Activated naive CD4-positive, alpha-beta T cell treated with anti-CD3 and anti-CD28 coated beads, Interleukin-2, amount 50 U/mL, for 24 hours (primary cell): ENCODE results near the gene GAL3ST3.
A peak's percentile ranks its signal among the peaks of the same experiment; 100 is the strongest.
"Not testable (repeated sequence)": the region's sequence is repeated elsewhere in the genome, so short reads cannot be mapped to it uniquely, and the experiment has no call there.

ENCODE experiments used
- H3K27ac Mint-ChIP-seq: one replicate; pipeline ENCODE4 v1.8.0; 2021; ENCODE audit warnings: mild to moderate bottlenecking, mixed read lengths
- H3K27me3 Mint-ChIP-seq: one replicate; pipeline ENCODE4 v1.8.0; 2021; ENCODE audit warnings: mixed read lengths
- H3K36me3 Mint-ChIP-seq: one replicate; pipeline ENCODE4 v1.8.0; 2021; ENCODE audit warnings: mixed read lengths
- H3K4me1 Mint-ChIP-seq: one replicate; pipeline ENCODE4 v1.8.0; 2021; ENCODE audit warnings: mixed read lengths
- H3K4me3 Mint-ChIP-seq: one replicate; pipeline ENCODE4 v1.8.0; 2021; ENCODE audit warnings: mild to moderate bottlenecking, mixed read lengths
- H3K9me3 Mint-ChIP-seq: one replicate; pipeline ENCODE4 v1.8.0; 2021; ENCODE audit warnings: mixed read lengths

Gene GAL3ST3

GRCh38 chr11:66014804-66015453 is 34.0 kb downstream of the GAL3ST3 start:
- no peak overlapping the region for H3K27ac Mint-ChIP-seq
- H3K4me1 Mint-ChIP-seq: peaks cover 8% of the 10 kb centered on the region
- no peak overlapping the region for H3K4me3 Mint-ChIP-seq
- no peaks in the 10 kb centered on the region for H3K36me3 Mint-ChIP-seq
- peaks cover 2% of the 10 kb centered on the region for H3K27me3 Mint-ChIP-seq
- H3K9me3 Mint-ChIP-seq: no peaks in the 10 kb centered on the region

GRCh38 chr11:66013762-66014100 is 35.2 kb downstream of the GAL3ST3 start:
- no peaks in the 10 kb centered on the region for H3K9me3 Mint-ChIP-seq
- H3K27me3 Mint-ChIP-seq: peaks cover 2% of the 10 kb centered on the region
- H3K36me3 Mint-ChIP-seq: no peaks in the 10 kb centered on the region
- no peak overlapping the region for H3K4me3 Mint-ChIP-seq
- peaks cover 8% of the 10 kb centered on the region for H3K4me1 Mint-ChIP-seq
- no peak overlapping the region for H3K27ac Mint-ChIP-seq

GRCh38 chr11:66012946-66013761 is 35.8 kb downstream of the GAL3ST3 start:
- peaks cover 8% of the 10 kb centered on the region for H3K4me1 Mint-ChIP-seq
- no peak overlapping the region for H3K27ac Mint-ChIP-seq
- no peak overlapping the region for H3K4me3 Mint-ChIP-seq
- H3K27me3 Mint-ChIP-seq: peaks cover 2% of the 10 kb centered on the region
- no peaks in the 10 kb centered on the region for H3K9me3 Mint-ChIP-seq
- no peaks in the 10 kb centered on the region for H3K36me3 Mint-ChIP-seq

- no peak overlapping the region for H3K27ac Mint-ChIP-seq
- H3K36me3 Mint-ChIP-seq: no peaks in the 10 kb centered on the region
- H3K4me1 Mint-ChIP-seq: peaks cover 4% of the 10 kb centered on the region
- H3K4me3 Mint-ChIP-seq: no peak overlapping the region
- H3K9me3 Mint-ChIP-seq: no peaks in the 10 kb centered on the region
- peaks cover 2% of the 10 kb centered on the region for H3K27me3 Mint-ChIP-seq
Observed at GRCh38 chr11:66012371-66012945, 36.5 kb downstream of the GAL3ST3 start.

GRCh38 chr11:66011785-66012303 is 37.1 kb downstream of the GAL3ST3 start, which contains the start of gene CST6:
Gene CST6 (plus strand): TSS chr11:66012008. CDS start chr11:66012045, 37 bp downstream.
- H3K4me1 Mint-ChIP-seq: no peaks in the 10 kb centered on the region
- H3K27ac Mint-ChIP-seq: no peak within 1 kb of the TSS
- no peak within 1 kb of the TSS for H3K4me3 Mint-ChIP-seq
- peaks cover 2% of the 10 kb centered on the region for H3K27me3 Mint-ChIP-seq
- no peaks in the 10 kb centered on the region for H3K9me3 Mint-ChIP-seq
- no peaks in the 10 kb centered on the region for H3K36me3 Mint-ChIP-seq

GRCh38 chr11:66011239-66011784 is 37.6 kb downstream of the GAL3ST3 start:
- Mint-ChIP-seq H3K4me1 (no peaks in the 10 kb centered on the region), H3K4me3 (no peak overlapping the region), H3K36me3 (no peaks in the 10 kb centered on the region), H3K27me3 (peaks cover 2% of the 10 kb centered on the region), H3K9me3 (no peaks in the 10 kb centered on the region), H3K27ac (no peak overlapping the region)

GRCh38 chr11:66010036-66010435 is 38.9 kb downstream of the GAL3ST3 start:
- H3K9me3 Mint-ChIP-seq, H3K27ac Mint-ChIP-seq, H3K27me3 Mint-ChIP-seq, H3K36me3 Mint-ChIP-seq, H3K4me1 Mint-ChIP-seq: not testable (repeated sequence)
- peak overlapping the region; percentile 47 for H3K4me3 Mint-ChIP-seq

GRCh38 chr11:66008468-66009101 is 40.4 kb downstream of the GAL3ST3 start:
- peaks cover under 1% of the 10 kb centered on the region for H3K4me1 Mint-ChIP-seq
- no peaks in the 10 kb centered on the region for H3K36me3 Mint-ChIP-seq
- H3K27me3 Mint-ChIP-seq: peaks cover 1% of the 10 kb centered on the region
- H3K9me3 Mint-ChIP-seq: no peaks in the 10 kb centered on the region
- no peak overlapping the region for H3K4me3 Mint-ChIP-seq
- no peak overlapping the region for H3K27ac Mint-ChIP-seq

- H3K4me3 Mint-ChIP-seq: no peak overlapping the region
- no peaks in the 10 kb centered on the region for H3K36me3 Mint-ChIP-seq
- no peaks in the 10 kb centered on the region for H3K9me3 Mint-ChIP-seq
- peaks cover 1% of the 10 kb centered on the region for H3K27me3 Mint-ChIP-seq
- no peak overlapping the region for H3K27ac Mint-ChIP-seq
- H3K4me1 Mint-ChIP-seq: peaks cover 5% of the 10 kb centered on the region
Observed at GRCh38 chr11:66008095-66008467, 40.9 kb downstream of the GAL3ST3 start.

- H3K27ac Mint-ChIP-seq: no peak overlapping the region
- peaks cover 2% of the 10 kb centered on the region for H3K36me3 Mint-ChIP-seq
- H3K4me1 Mint-ChIP-seq: peaks cover 10% of the 10 kb centered on the region
- H3K9me3 Mint-ChIP-seq: no peaks in the 10 kb centered on the region
- H3K27me3 Mint-ChIP-seq: peaks cover 1% of the 10 kb centered on the region
- H3K4me3 Mint-ChIP-seq: no peak overlapping the region
Observed at GRCh38 chr11:66007201-66007634, 41.7 kb downstream of the GAL3ST3 start.

GRCh38 chr11:66006891-66007176 is 42.1 kb downstream of the GAL3ST3 start:
- no peak overlapping the region for H3K27ac Mint-ChIP-seq
- H3K27me3 Mint-ChIP-seq: peaks cover 1% of the 10 kb centered on the region
- H3K9me3 Mint-ChIP-seq: no peaks in the 10 kb centered on the region
- H3K4me1 Mint-ChIP-seq: peaks cover 11% of the 10 kb centered on the region
- no peak overlapping the region for H3K4me3 Mint-ChIP-seq
- H3K36me3 Mint-ChIP-seq: peaks cover 6% of the 10 kb centered on the region

GRCh38 chr11:66006134-66006890 is 42.6 kb downstream of the GAL3ST3 start:
- peaks cover 7% of the 10 kb centered on the region for H3K36me3 Mint-ChIP-seq
- no peak overlapping the region for H3K27ac Mint-ChIP-seq
- peaks cover 16% of the 10 kb centered on the region for H3K4me1 Mint-ChIP-seq
- H3K9me3 Mint-ChIP-seq: no peaks in the 10 kb centered on the region
- H3K4me3 Mint-ChIP-seq: no peak overlapping the region
- peaks cover 1% of the 10 kb centered on the region for H3K27me3 Mint-ChIP-seq

- H3K4me3 Mint-ChIP-seq: peak overlapping the region; percentile 51
- peaks cover 33% of the 10 kb centered on the region for H3K4me1 Mint-ChIP-seq
- H3K9me3 Mint-ChIP-seq: no peaks in the 10 kb centered on the region
- no peaks in the 10 kb centered on the region for H3K27me3 Mint-ChIP-seq
- H3K27ac Mint-ChIP-seq: peak overlapping the region; percentile 41
- H3K36me3 Mint-ChIP-seq: peaks cover 11% of the 10 kb centered on the region
Observed at GRCh38 chr11:66004186-66004585, 44.8 kb downstream of the GAL3ST3 start.

- no peaks in the 10 kb centered on the region for H3K9me3 Mint-ChIP-seq
- peaks cover 12% of the 10 kb centered on the region for H3K36me3 Mint-ChIP-seq
- H3K27ac Mint-ChIP-seq: peak overlapping the region; percentile 84
- peaks cover 34% of the 10 kb centered on the region for H3K4me1 Mint-ChIP-seq
- peak overlapping the region; percentile 100 for H3K4me3 Mint-ChIP-seq
- no peaks in the 10 kb centered on the region for H3K27me3 Mint-ChIP-seq
Observed at GRCh38 chr11:66003291-66003690, 45.7 kb downstream of the GAL3ST3 start.

- peaks cover 14% of the 10 kb centered on the region for H3K36me3 Mint-ChIP-seq
- H3K27me3 Mint-ChIP-seq: no peaks in the 10 kb centered on the region
- peaks cover 34% of the 10 kb centered on the region for H3K4me1 Mint-ChIP-seq
- peak overlapping the region; percentile 99 for H3K27ac Mint-ChIP-seq
- H3K4me3 Mint-ChIP-seq: peak overlapping the region; percentile 100
- no peaks in the 10 kb centered on the region for H3K9me3 Mint-ChIP-seq
Observed at GRCh38 chr11:66002648-66003225, 46.2 kb downstream of the GAL3ST3 start.
